OCI-LY7 (cell line): ENCODE results near the gene ANKZF1.

Source experiments
- EZH2phosphoT487 ChIP-seq: fragments of 200-600 bp; sonication (generic); IDR thresholded peaks from 2 replicates; pipeline ENCODE4 v1.6.1; 2018; ENCODE audit warnings: low read depth, borderline replicate concordance, mild to moderate bottlenecking, mixed run types, antibody characterized with exemption, low read length, moderate library complexity, mixed read lengths
- TF ChIP-seq, protein P1 (sequence below): fragments of 200-600 bp; sonication (generic); conservative IDR thresholded peaks from 2 replicates; pipeline ENCODE4 v1.5.1; 2014; ENCODE audit warnings: mild to moderate bottlenecking, antibody characterized with exemption, low read length, moderate library complexity, mixed read lengths

DNA sequence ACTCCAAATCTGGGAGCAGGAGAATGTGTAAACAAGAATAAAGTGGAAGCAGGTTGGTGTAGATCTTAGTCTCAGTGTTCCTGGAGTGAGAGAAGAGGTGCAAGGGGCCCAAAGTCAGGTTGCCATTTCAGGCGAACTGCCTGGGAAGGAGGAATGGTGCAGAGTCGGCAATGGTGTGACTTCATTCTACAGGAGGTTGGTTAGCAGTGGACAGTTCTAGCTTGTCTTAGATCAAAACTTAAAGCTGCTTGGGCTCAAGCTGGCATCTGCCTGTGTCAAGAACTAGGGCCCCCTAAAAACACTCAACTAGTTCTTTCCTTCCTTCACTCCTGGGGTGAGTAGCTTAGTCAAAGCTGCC is 19.2 kb downstream of the ANKZF1 start:
- TF ChIP-seq, protein P1, sequence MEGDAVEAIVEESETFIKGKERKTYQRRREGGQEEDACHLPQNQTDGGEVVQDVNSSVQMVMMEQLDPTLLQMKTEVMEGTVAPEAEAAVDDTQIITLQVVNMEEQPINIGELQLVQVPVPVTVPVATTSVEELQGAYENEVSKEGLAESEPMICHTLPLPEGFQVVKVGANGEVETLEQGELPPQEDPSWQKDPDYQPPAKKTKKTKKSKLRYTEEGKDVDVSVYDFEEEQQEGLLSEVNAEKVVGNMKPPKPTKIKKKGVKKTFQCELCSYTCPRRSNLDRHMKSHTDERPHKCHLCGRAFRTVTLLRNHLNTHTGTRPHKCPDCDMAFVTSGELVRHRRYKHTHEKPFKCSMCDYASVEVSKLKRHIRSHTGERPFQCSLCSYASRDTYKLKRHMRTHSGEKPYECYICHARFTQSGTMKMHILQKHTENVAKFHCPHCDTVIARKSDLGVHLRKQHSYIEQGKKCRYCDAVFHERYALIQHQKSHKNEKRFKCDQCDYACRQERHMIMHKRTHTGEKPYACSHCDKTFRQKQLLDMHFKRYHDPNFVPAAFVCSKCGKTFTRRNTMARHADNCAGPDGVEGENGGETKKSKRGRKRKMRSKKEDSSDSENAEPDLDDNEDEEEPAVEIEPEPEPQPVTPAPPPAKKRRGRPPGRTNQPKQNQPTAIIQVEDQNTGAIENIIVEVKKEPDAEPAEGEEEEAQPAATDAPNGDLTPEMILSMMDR: no peak
- no peak for TF ChIP-seq EZH2phosphoT487
